NCI-H128 (cell line): ENCODE results near the gene LLCFC1.

ENCODE experiments used
- DNase-seq: peaks from one replicate; lab custom pipeline; 2025; ENCODE audit not compliant: unreplicated experiment; lab: John Stamatoyannopoulos, UW

The LLCFC1 gene

GRCh38 chr7:142984297-142984696 lies 45.0 kb downstream of the LLCFC1 start:
- no peak for DNase-seq
